Body of pancreas (tissue), 4 donors: ENCODE measurements around the gene CMTM3.

Experiments used
- POLR2A ChIP-seq, 3 donors: fragments of 450-650 bp; IDR thresholded peaks; one replicate each; pipeline ENCODE4 v1.6.1; 2016; ENCODE audit warnings: antibody characterized with exemption in 3 of 3, mild to moderate bottlenecking in 2 of 3
- TF ChIP-seq, protein P1 (sequence below), 7 experiments: fragments of 450-650 bp in 4 of 7; fragments of 200-600 bp in 3 of 7; sonication (generic) in 3 of 7; IDR thresholded peaks; one replicate each; pipeline ENCODE4 v1.5.1; 2016 to 2019; ENCODE audit warnings: antibody characterized with exemption in 7 of 7

DNA sequence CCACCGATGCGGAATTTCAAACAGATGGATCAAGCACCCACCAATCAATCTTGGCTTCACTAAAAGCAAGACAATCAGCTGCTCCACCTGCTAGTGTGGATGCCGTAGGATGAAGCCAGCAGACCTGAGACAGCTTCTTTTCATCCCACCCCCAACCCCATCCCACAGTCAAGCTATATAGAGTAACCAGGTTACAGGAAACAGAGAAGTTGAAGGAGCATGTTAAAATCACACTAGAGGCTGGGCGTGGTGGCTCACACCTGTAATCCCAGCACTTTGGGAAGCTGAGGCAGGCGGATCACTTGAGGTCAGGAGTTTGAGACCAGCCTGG, 54.3 kb downstream of the CMTM3 start:
- TF ChIP-seq, protein P1, sequence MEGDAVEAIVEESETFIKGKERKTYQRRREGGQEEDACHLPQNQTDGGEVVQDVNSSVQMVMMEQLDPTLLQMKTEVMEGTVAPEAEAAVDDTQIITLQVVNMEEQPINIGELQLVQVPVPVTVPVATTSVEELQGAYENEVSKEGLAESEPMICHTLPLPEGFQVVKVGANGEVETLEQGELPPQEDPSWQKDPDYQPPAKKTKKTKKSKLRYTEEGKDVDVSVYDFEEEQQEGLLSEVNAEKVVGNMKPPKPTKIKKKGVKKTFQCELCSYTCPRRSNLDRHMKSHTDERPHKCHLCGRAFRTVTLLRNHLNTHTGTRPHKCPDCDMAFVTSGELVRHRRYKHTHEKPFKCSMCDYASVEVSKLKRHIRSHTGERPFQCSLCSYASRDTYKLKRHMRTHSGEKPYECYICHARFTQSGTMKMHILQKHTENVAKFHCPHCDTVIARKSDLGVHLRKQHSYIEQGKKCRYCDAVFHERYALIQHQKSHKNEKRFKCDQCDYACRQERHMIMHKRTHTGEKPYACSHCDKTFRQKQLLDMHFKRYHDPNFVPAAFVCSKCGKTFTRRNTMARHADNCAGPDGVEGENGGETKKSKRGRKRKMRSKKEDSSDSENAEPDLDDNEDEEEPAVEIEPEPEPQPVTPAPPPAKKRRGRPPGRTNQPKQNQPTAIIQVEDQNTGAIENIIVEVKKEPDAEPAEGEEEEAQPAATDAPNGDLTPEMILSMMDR (IDR thresholded peaks at IDR 0.05) = no peak
- no peak for TF ChIP-seq POLR2A (IDR thresholded peaks at IDR 0.05)
